Activated T-cell treated with anti-CD3 and anti-CD28 coated beads for 48 hours (primary cell): ENCODE results near the gene DOCK3.
"Not testable (repeated sequence)": the region's sequence is repeated elsewhere in the genome, so short reads cannot be mapped to it uniquely, and the experiment has no call there.

Experiments used
- DNase-seq: peaks from one replicate; pipeline ENCODE4 v3.0.0-alpha.2; 2020; ENCODE audit warnings: low read depth

The DOCK3 gene

GRCh38 chr3:50885070-50885850 lies 210.5 kb downstream of the DOCK3 start:
- no peak for DNase-seq

GRCh38 chr3:50890688-50891344 lies 216.1 kb downstream of the DOCK3 start:
- DNase-seq, result no peak

- not testable (repeated sequence) for DNase-seq
Observed at GRCh38 chr3:50901097-50901496, 226.4 kb downstream of the DOCK3 start.

- no peak for DNase-seq
Observed at GRCh38 chr3:50912746-50913145, 238.0 kb downstream of the DOCK3 start.

GRCh38 chr3:50913260-50913659 lies 238.5 kb downstream of the DOCK3 start:
- DNase-seq, result no peak

- not testable (repeated sequence) for DNase-seq
Observed at GRCh38 chr3:50922071-50922470, 247.3 kb downstream of the DOCK3 start.

GRCh38 chr3:50923955-50924354 lies 249.2 kb downstream of the DOCK3 start:
- DNase-seq, result no peak

- DNase-seq, result no peak
Observed at GRCh38 chr3:50924638-50925037, 249.9 kb downstream of the DOCK3 start.

GRCh38 chr3:50926868-50927267 lies 252.1 kb downstream of the DOCK3 start:
- DNase-seq, result no peak

- no peak for DNase-seq
Observed at GRCh38 chr3:50930371-50931208, 255.9 kb downstream of the DOCK3 start.

GRCh38 chr3:50932918-50933317 lies 258.2 kb downstream of the DOCK3 start:
- DNase-seq, result not testable (repeated sequence)

GRCh38 chr3:50936389-50936788 lies 261.7 kb downstream of the DOCK3 start:
- no peak for DNase-seq

- DNase-seq, result no peak
Observed at GRCh38 chr3:50947419-50947818, 272.7 kb downstream of the DOCK3 start.

GRCh38 chr3:50950591-50950990 lies 275.9 kb downstream of the DOCK3 start:
- no peak for DNase-seq

GRCh38 chr3:50953825-50954414 lies 279.2 kb downstream of the DOCK3 start:
- no peak for DNase-seq

GRCh38 chr3:50961386-50961785 lies 286.7 kb downstream of the DOCK3 start:
- DNase-seq, result no peak

- DNase-seq, result peak; percentile 6
Observed at GRCh38 chr3:50971487-50971924, 296.8 kb downstream of the DOCK3 start.

- DNase-seq, result no peak
Observed at GRCh38 chr3:50972029-50972428, 297.3 kb downstream of the DOCK3 start.

- not testable (repeated sequence) for DNase-seq
Observed at GRCh38 chr3:50978586-50978985, 303.9 kb downstream of the DOCK3 start.

GRCh38 chr3:50978991-50979667 lies 304.4 kb downstream of the DOCK3 start:
- DNase-seq, result no peak

- DNase-seq, result no peak
Observed at GRCh38 chr3:50982540-50983325, 308.0 kb downstream of the DOCK3 start.
